ENCODE data around the gene KRAS.

DNA sequence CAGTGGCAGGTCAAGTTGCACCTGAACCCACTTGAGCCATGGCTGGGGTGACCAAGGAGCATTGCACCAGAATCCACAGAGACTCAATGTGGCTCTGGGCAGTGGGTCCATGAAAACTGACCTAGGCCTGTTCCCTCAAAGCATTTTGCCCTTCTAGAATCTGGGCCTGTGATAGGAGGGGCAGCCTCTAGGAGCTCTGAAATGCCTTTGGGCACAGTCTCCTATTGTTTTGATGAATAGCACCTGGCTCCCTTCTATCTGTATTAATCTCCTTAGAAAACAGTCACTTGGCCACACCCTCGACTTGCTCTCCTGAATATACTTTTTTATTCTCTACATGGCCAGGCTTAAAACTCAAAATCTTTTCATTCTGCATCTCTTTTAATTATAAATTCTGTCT lies 14.1 kb upstream of the KRAS start:
- no peak for TF ChIP-seq ZNF30 (CRISPR knock-in tag; IDR thresholded peaks at IDR 0.05)
- no peak for TF ChIP-seq BHLHE40 (IDR thresholded peaks at IDR 0.05; ENCODE audit: low read length)
- no peak for TF ChIP-seq ZFX (CRISPR knock-in tag; IDR thresholded peaks at IDR 0.05; ENCODE audit: low read depth)
- no peak for TF ChIP-seq CCAR2 (optimal IDR thresholded peaks at IDR 0.05; ENCODE audit: low read depth, low read length)
- no peak for TF ChIP-seq CHD2 (IDR thresholded peaks at IDR 0.05; ENCODE audit: low read depth, low read length)
- no peak for TF ChIP-seq FOSL1 (CRISPR knock-in tag; IDR thresholded peaks at IDR 0.05; ENCODE audit: borderline replicate concordance)
